Liver (tissue), 3 donors: ENCODE results near the gene KCNN3.

ENCODE experiments used
- ATF3 ChIP-seq: IDR thresholded peaks from 2 replicates; pipeline ENCODE4 v1.6.1; 2016; ENCODE audit warnings: antibody characterized with exemption
- GABPA ChIP-seq, 2 donors: IDR thresholded peaks in 1 of 2; conservative IDR thresholded peaks in 1 of 2; 2 replicates each; pipeline ENCODE4 v1.6.1; 2016; ENCODE audit warnings: antibody characterized with exemption in 2 of 2, mild to moderate bottlenecking in 1 of 2, moderate library complexity in 1 of 2
- MAX ChIP-seq: IDR thresholded peaks from 2 replicates; pipeline ENCODE4 v1.6.1; 2016; ENCODE audit warnings: antibody characterized with exemption
- NR2F2 ChIP-seq: IDR thresholded peaks from 2 replicates; pipeline ENCODE4 v1.6.1; 2016; ENCODE audit warnings: antibody characterized with exemption
- RAD21 ChIP-seq, 2 donors: IDR thresholded peaks; 2 replicates each; pipeline ENCODE4 v1.6.1; 2016; ENCODE audit warnings: antibody characterized with exemption in 2 of 2, mild to moderate bottlenecking in 2 of 2
- SP1 ChIP-seq: IDR thresholded peaks from 2 replicates; pipeline ENCODE4 v1.6.1; 2018; ENCODE audit warnings: antibody characterized with exemption, mild to moderate bottlenecking
- TAF1 ChIP-seq: conservative IDR thresholded peaks from 2 replicates; pipeline ENCODE4 v1.6.1; 2016; ENCODE audit warnings: antibody characterized with exemption, mild to moderate bottlenecking
- YY1 ChIP-seq: IDR thresholded peaks from 2 replicates; pipeline ENCODE4 v1.6.1; 2016; ENCODE audit warnings: antibody characterized with exemption, mild to moderate bottlenecking
- ZBTB33 ChIP-seq: IDR thresholded peaks from 2 replicates; pipeline ENCODE4 v1.6.1; 2016; ENCODE audit warnings: antibody characterized with exemption
- TF ChIP-seq, protein P1 (sequence below): IDR thresholded peaks from 2 replicates; pipeline ENCODE4 v1.6.1; 2016; ENCODE audit warnings: antibody characterized with exemption, mild to moderate bottlenecking
- TF ChIP-seq, protein P2 (sequence below): fragments of 150-350 bp; IDR thresholded peaks from 2 replicates; pipeline ENCODE4 v1.5.1; 2017; ENCODE audit warnings: improper control_type of control experiment, low read depth, low read length; ENCODE audit not compliant: missing input control
- donor health status: healthy.
- donor health status: healthy.

DNA sequence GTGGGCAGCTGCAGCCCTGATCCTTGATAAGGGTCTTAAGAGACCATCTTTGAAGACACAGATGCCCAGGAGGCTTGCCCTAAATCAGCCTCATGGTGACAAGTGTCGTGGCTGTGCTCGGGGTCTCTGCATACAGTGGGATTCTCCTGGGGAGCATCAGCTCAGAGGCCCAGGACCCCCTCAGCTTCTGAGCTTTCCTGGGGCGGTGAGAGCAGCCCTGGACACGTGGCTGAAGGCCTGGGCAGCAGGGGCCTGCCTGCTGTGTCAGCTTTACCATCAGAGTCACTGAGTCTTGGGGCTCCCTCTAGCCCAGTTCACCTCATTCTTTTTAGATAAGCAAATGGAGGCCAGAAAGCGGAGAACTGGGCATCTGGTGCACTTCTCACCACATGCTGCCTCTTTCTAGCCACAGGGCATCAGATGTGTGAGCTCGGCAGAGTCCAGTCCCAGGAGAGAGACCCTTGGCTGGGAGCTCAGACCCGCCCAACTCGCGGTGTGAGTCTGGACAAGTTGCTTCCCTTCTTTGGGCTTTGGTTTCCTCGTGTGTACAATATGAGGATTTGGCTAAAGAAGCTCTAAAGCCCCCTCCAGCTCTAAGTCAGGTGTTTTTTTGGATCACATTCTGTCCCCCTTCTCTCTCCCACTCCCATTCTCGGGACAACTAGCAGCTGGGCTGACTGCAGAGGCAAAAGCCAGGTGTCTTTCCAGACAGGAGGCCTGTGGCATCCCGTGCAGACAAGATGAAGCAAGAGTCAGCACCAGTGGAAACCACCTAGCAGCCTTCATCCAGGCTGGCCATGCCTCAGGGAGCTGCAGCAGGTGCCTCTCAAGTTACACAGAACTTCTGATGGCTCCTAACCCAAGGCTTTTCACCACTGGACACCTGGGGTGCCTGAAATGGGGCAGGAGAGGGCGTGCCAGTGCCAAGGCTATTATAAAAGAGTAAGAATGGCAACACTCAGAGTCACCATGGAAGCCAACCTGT is 119.1 kb downstream of the KCNN3 start:
- TF ChIP-seq, protein P1, sequence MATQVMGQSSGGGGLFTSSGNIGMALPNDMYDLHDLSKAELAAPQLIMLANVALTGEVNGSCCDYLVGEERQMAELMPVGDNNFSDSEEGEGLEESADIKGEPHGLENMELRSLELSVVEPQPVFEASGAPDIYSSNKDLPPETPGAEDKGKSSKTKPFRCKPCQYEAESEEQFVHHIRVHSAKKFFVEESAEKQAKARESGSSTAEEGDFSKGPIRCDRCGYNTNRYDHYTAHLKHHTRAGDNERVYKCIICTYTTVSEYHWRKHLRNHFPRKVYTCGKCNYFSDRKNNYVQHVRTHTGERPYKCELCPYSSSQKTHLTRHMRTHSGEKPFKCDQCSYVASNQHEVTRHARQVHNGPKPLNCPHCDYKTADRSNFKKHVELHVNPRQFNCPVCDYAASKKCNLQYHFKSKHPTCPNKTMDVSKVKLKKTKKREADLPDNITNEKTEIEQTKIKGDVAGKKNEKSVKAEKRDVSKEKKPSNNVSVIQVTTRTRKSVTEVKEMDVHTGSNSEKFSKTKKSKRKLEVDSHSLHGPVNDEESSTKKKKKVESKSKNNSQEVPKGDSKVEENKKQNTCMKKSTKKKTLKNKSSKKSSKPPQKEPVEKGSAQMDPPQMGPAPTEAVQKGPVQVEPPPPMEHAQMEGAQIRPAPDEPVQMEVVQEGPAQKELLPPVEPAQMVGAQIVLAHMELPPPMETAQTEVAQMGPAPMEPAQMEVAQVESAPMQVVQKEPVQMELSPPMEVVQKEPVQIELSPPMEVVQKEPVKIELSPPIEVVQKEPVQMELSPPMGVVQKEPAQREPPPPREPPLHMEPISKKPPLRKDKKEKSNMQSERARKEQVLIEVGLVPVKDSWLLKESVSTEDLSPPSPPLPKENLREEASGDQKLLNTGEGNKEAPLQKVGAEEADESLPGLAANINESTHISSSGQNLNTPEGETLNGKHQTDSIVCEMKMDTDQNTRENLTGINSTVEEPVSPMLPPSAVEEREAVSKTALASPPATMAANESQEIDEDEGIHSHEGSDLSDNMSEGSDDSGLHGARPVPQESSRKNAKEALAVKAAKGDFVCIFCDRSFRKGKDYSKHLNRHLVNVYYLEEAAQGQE = no peak
- TF ChIP-seq, protein P2, sequence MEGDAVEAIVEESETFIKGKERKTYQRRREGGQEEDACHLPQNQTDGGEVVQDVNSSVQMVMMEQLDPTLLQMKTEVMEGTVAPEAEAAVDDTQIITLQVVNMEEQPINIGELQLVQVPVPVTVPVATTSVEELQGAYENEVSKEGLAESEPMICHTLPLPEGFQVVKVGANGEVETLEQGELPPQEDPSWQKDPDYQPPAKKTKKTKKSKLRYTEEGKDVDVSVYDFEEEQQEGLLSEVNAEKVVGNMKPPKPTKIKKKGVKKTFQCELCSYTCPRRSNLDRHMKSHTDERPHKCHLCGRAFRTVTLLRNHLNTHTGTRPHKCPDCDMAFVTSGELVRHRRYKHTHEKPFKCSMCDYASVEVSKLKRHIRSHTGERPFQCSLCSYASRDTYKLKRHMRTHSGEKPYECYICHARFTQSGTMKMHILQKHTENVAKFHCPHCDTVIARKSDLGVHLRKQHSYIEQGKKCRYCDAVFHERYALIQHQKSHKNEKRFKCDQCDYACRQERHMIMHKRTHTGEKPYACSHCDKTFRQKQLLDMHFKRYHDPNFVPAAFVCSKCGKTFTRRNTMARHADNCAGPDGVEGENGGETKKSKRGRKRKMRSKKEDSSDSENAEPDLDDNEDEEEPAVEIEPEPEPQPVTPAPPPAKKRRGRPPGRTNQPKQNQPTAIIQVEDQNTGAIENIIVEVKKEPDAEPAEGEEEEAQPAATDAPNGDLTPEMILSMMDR = no peak
- no peak for TF ChIP-seq YY1
- TF ChIP-seq SP1 = no peak
- no peak for TF ChIP-seq MAX
- TF ChIP-seq NR2F2 = no peak
- no peak for TF ChIP-seq ATF3
- no peak for TF ChIP-seq GABPA (IDR thresholded peaks at IDR 0.05 in 1 of 2, conservative IDR thresholded peaks at IDR 0.05 in 1 of 2)
- no peak for TF ChIP-seq TAF1
- no peak for TF ChIP-seq ZBTB33
- TF ChIP-seq RAD21 (IDR thresholded peaks at IDR 0.05) = no peak
